ENCODE data around the gene PRDM12. TPM values are rescaled to one million over a fixed set of nuclear protein-coding genes. Genes with fewer than 3 reads are reported as not detected.

PRDM12 gene
- total RNA-seq, 2 experiments from 2014 or later: 0.14 to 0.15 TPM

GRCh38 chr9:130663977-130664250 lies 480 bp upstream of the PRDM12 start:
- peaks cover 7% of the 10 kb centered on the region for H3K4me1 Mint-ChIP-seq
- H3K9me3 Mint-ChIP-seq (ENCODE audit: low read depth): no peaks in the 10 kb centered on the region
- CTCF ChIA-PET: no interaction called here
- peaks cover 2% of the 10 kb centered on the region for H3K36me3 Mint-ChIP-seq
- peaks cover 79% of the 10 kb centered on the region for H3K27me3 Mint-ChIP-seq
- DNase-seq: no peak
- H3K4me3 Mint-ChIP-seq: no peak overlapping the region
- ATAC-seq: no peak
- no peak overlapping the region for H3K27ac Mint-ChIP-seq

GRCh38 chr9:130665029-130665430 lies 636 bp downstream of the PRDM12 start:
- H3K4me1 Mint-ChIP-seq: peaks cover 7% of the 10 kb centered on the region
- peaks cover 73% of the 10 kb centered on the region for H3K27me3 Mint-ChIP-seq
- peak overlapping the region; percentile 64 for H3K27ac Mint-ChIP-seq
- H3K9me3 Mint-ChIP-seq (ENCODE audit: low read depth): no peaks in the 10 kb centered on the region
- peaks cover 2% of the 10 kb centered on the region for H3K36me3 Mint-ChIP-seq
- no peak overlapping the region for H3K4me3 Mint-ChIP-seq
- ATAC-seq: no peak
- no peak for DNase-seq
- CTCF ChIA-PET: interaction anchor here (1.4 kb wide), 1 partner anchor 17 kb away, joined by 4 read pairs; no protein-coding TSS in a partner anchor

DNA sequence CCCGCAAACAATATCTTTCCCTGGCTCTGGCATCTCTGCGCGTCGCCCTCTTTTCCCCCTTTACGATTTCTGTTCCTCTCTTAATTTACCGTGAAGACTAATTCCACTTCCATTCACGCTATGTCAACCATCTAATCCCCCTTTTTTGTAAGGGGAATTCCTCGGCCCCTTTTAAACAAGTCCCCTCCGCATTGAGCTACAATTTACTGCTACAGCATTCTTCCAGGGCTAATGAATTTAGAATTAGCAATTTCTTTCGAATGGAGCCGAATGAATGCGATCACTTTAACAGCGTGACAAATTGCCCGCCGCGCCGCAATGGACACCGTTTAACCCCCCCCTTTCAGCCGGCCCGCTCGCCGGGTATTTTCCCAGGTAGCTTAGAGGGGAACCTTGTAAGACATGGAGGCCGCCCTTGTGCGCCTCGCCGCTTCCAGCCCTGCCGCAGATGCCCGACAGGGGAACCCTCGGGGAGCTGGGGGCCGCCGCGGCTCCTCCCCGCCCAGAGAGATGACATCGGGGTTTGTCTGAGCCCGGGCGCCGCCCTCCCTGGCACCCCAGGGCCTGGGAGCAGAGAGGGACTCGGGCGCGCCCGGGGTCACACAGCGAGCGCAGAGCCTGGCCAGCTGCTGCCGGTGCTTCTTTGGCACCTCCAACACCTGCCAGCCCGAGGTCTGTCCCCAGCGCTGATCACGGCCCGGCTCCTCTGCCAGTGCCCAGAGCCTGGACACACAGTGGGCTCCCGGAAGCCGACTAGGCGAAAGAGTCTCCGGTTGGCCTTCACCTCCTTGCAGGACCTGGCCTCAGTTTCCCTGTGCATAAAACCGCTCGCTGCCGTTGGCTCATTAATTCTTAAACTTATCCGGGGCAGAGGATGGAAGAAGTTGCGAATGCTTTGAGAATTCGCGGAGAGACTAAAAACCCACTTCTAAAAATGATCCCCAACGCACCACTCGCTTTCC lies 1.3 kb downstream of the PRDM12 start:
- H3K4me3 Mint-ChIP-seq: no peak overlapping the region
- H3K27me3 Mint-ChIP-seq: peaks cover 75% of the 10 kb centered on the region
- peak overlapping the region; percentile 64 for H3K27ac Mint-ChIP-seq
- no peak for DNase-seq
- H3K36me3 Mint-ChIP-seq: peaks cover 2% of the 10 kb centered on the region
- no peak for ATAC-seq
- H3K9me3 Mint-ChIP-seq (ENCODE audit: low read depth): no peaks in the 10 kb centered on the region
- CTCF ChIA-PET: interaction anchor here (1.4 kb wide), 1 partner anchor 17 kb away, joined by 4 read pairs; no protein-coding TSS in a partner anchor
- H3K4me1 Mint-ChIP-seq: peaks cover 7% of the 10 kb centered on the region

DNA sequence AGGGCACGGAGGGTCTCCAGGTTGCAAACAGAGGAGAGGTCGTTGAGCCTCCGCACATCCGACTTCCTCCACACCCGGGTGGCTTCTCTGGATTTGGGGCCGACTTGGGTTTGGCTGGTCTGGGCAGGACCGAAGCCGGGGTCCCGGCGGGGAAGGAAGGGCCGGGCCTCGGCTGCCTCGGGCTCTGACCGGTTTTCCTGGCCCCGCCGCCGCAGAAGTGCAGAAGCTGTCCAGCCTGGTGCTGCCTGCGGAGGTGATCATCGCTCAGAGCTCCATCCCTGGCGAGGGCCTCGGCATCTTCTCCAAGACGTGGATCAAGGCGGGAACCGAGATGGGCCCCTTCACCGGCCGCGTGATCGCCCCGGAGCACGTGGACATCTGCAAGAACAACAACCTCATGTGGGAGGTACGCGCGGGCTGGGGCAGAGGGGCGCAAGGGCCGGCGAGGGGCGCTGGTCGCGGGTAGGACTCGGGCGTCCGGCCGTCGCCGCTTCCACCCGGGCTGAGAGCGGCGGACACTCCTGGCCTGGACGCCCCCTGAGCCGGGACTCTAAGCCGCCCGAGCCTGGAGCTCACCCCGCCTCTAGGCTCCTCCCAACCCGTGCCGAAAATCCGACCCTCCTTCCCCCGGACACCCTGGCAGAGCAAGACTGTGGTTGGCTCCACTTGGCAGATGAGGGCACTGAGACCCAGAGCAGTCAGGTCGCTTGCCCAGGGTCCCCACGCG lies 2.2 kb downstream of the PRDM12 start:
- H3K27me3 Mint-ChIP-seq: peaks cover 74% of the 10 kb centered on the region
- CTCF ChIA-PET: interaction anchor here (1.2 kb wide), 1 partner anchor 17 kb away, joined by 3 read pairs; no protein-coding TSS in a partner anchor
- DNase-seq (no peak), ATAC-seq (no peak)
- H3K36me3 Mint-ChIP-seq: peaks cover 2% of the 10 kb centered on the region
- H3K27ac Mint-ChIP-seq: no peak overlapping the region
- peaks cover 7% of the 10 kb centered on the region for H3K4me1 Mint-ChIP-seq
- H3K4me3 Mint-ChIP-seq: no peak overlapping the region
- no peaks in the 10 kb centered on the region for H3K9me3 Mint-ChIP-seq (ENCODE audit: low read depth)

GRCh38 chr9:130667120-130667435 lies 2.7 kb downstream of the PRDM12 start:
- Mint-ChIP-seq H3K27me3 (peaks cover 69% of the 10 kb centered on the region), H3K27ac (no peak overlapping the region), H3K9me3 (ENCODE audit: low read depth) (no peaks in the 10 kb centered on the region), H3K4me1 (peaks cover 7% of the 10 kb centered on the region), H3K36me3 (peaks cover 2% of the 10 kb centered on the region), H3K4me3 (no peak overlapping the region)
- DNase-seq (no peak), ATAC-seq (no peak)
- CTCF ChIA-PET: interaction anchor here (1.2 kb wide), 1 partner anchor 17 kb away, joined by 3 read pairs; no protein-coding TSS in a partner anchor

- Mint-ChIP-seq H3K36me3 (peaks cover 2% of the 10 kb centered on the region), H3K4me3 (no peak overlapping the region), H3K27ac (no peak overlapping the region), H3K9me3 (ENCODE audit: low read depth) (no peaks in the 10 kb centered on the region), H3K4me1 (peaks cover 3% of the 10 kb centered on the region), H3K27me3 (peaks cover 62% of the 10 kb centered on the region)
- CTCF ChIA-PET: interaction anchor here (0.7 to 1.9 kb wide), 3 partner anchors 13 to 16 kb away, joined by 3 to 4 read pairs (median 4); no protein-coding TSS in a partner anchor
- ATAC-seq: no peak
- DNase-seq: no peak
Measured at GRCh38 chr9:130668196-130668595, 3.8 kb downstream of the PRDM12 start.

DNA sequence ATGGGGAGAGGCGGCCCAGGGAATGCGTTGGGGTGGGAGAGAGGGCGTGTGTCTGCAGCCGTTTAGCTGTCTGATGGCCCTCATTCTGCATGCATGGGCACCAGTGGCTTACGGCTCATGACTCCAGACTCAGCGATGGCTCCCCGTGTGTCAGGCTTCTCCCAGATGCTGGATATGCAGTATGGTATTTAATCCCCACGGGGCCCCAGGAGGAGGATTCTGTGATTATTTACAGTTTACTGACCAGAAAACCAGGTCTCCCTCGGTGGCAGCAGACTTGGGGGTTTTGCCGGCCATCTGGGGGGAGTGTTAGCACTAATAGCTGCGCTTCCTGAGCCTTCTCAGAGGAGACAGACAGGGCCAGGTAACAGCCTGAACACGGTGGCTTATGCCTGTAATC lies 4.3 kb downstream of the PRDM12 start:
- Mint-ChIP-seq H3K9me3 (ENCODE audit: low read depth) (no peaks in the 10 kb centered on the region), H3K27ac (no peak overlapping the region), H3K27me3 (peaks cover 58% of the 10 kb centered on the region), H3K36me3 (peaks cover 2% of the 10 kb centered on the region), H3K4me3 (no peak overlapping the region), H3K4me1 (peaks cover 3% of the 10 kb centered on the region)
- ATAC-seq (no peak), DNase-seq (no peak)
- CTCF ChIA-PET: interaction anchor here (0.7 to 1.9 kb wide), 2 partner anchors 13 kb away, joined by 4 read pairs; no protein-coding TSS in a partner anchor

- peaks cover 2% of the 10 kb centered on the region for H3K36me3 Mint-ChIP-seq
- no peaks in the 10 kb centered on the region for H3K9me3 Mint-ChIP-seq (ENCODE audit: low read depth)
- CTCF ChIA-PET: no interaction called here
- ATAC-seq (no peak), DNase-seq (no peak)
- peaks cover 47% of the 10 kb centered on the region for H3K27me3 Mint-ChIP-seq
- H3K4me3 Mint-ChIP-seq: no peak overlapping the region
- peaks cover 3% of the 10 kb centered on the region for H3K4me1 Mint-ChIP-seq
- H3K27ac Mint-ChIP-seq: no peak overlapping the region
Measured at GRCh38 chr9:130669965-130670364, 5.6 kb downstream of the PRDM12 start.

GRCh38 chr9:130670644-130671043 lies 6.2 kb downstream of the PRDM12 start:
- H3K36me3 Mint-ChIP-seq: no peaks in the 10 kb centered on the region
- DNase-seq (no peak), ATAC-seq (no peak)
- H3K4me1 Mint-ChIP-seq: no peaks in the 10 kb centered on the region
- H3K4me3 Mint-ChIP-seq: no peak overlapping the region
- CTCF ChIA-PET: interaction anchor here (0.8 kb wide), 1 partner anchor 12 kb away, joined by 4 read pairs; no protein-coding TSS in a partner anchor
- no peaks in the 10 kb centered on the region for H3K9me3 Mint-ChIP-seq (ENCODE audit: low read depth)
- H3K27me3 Mint-ChIP-seq: peaks cover 40% of the 10 kb centered on the region
- no peak overlapping the region for H3K27ac Mint-ChIP-seq

- Mint-ChIP-seq H3K9me3 (ENCODE audit: low read depth) (no peaks in the 10 kb centered on the region), H3K27ac (no peak overlapping the region), H3K27me3 (peaks cover 24% of the 10 kb centered on the region), H3K4me1 (no peaks in the 10 kb centered on the region), H3K36me3 (no peaks in the 10 kb centered on the region), H3K4me3 (no peak overlapping the region)
- no peak for DNase-seq
- CTCF ChIA-PET: no interaction called here
- ATAC-seq: no peak
Measured at GRCh38 chr9:130672466-130672865, 8.1 kb downstream of the PRDM12 start.

DNA sequence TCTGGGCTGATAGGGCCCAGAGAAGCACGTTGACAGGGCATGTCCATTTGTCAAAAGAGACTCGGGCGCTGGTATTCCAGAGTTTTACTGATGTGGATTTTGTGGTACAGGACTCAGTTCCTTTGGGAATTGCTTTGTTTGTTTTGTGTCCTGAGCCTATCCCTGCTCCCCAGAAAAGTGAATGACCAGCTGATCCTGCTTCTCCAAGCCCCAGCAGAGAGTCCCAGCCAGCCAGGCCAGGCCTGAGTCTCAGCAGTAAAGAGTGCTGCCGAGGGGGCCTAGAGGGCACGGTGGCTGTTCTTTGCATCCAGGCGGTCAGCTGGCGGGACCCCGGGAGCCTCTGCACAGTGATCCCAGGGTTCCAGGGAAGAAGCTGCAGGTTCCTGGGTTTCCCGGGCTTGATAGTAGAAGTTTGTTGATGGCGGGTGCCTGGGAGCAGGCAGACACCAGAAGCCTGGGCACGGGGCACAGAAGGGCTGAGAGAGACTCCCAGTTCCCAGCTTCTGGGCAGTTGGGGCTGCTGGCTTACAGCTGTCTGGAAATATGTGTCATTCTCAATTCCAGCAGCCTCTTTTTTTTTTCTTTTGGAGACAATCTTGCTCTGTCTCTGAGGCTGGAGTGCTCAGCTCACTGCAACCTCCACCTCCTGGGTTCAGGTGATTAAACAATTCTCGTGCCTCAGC lies 8.7 kb downstream of the PRDM12 start:
- no peak for ATAC-seq
- H3K36me3 Mint-ChIP-seq: no peaks in the 10 kb centered on the region
- no peaks in the 10 kb centered on the region for H3K4me1 Mint-ChIP-seq
- CTCF ChIA-PET: no interaction called here
- no peak overlapping the region for H3K27ac Mint-ChIP-seq
- no peak for DNase-seq
- H3K27me3 Mint-ChIP-seq: peaks cover 18% of the 10 kb centered on the region
- no peaks in the 10 kb centered on the region for H3K9me3 Mint-ChIP-seq (ENCODE audit: low read depth)
- H3K4me3 Mint-ChIP-seq: no peak overlapping the region

- H3K27ac Mint-ChIP-seq: no peak overlapping the region
- CTCF ChIA-PET: no interaction called here
- DNase-seq (no peak), ATAC-seq (no peak)
- H3K4me1 Mint-ChIP-seq: no peaks in the 10 kb centered on the region
- no peak overlapping the region for H3K4me3 Mint-ChIP-seq
- H3K27me3 Mint-ChIP-seq: peaks cover 25% of the 10 kb centered on the region
- H3K9me3 Mint-ChIP-seq (ENCODE audit: low read depth): no peaks in the 10 kb centered on the region
- H3K36me3 Mint-ChIP-seq: no peaks in the 10 kb centered on the region
Measured at GRCh38 chr9:130675396-130675795, 11.0 kb downstream of the PRDM12 start.

DNA sequence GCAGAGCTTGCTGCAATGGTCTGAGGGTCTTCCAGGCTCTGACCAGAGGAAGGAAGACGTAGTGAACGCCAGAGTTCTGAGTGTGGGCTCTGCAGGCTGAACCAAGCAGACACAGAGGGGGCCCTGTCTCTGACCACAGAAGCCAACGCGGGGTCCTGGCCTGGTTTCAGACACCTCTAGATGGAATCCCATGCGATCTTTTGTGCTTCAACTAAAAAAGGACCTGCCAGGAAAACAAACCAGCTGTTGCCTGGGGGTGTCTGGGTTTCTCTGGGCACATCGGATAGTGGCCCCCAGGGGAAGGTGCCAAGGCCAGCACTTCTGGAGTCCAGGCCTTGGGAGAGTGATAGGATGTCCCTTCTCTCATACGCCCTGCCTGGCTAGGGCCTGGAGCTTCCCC lies 12.9 kb downstream of the PRDM12 start:
- H3K9me3 Mint-ChIP-seq (ENCODE audit: low read depth): no peaks in the 10 kb centered on the region
- CTCF ChIA-PET: interaction anchor here (0.7 kb wide), 1 partner anchor 703 kb away, joined by 3 read pairs; no protein-coding TSS in a partner anchor
- no peak for DNase-seq
- no peak overlapping the region for H3K27ac Mint-ChIP-seq
- peaks cover 3% of the 10 kb centered on the region for H3K4me1 Mint-ChIP-seq
- peaks cover 24% of the 10 kb centered on the region for H3K27me3 Mint-ChIP-seq
- no peaks in the 10 kb centered on the region for H3K36me3 Mint-ChIP-seq
- ATAC-seq: no peak
- no peak overlapping the region for H3K4me3 Mint-ChIP-seq

Data from activated CD8-positive, alpha-beta memory T cell treated with anti-CD3 and anti-CD28 coated beads, Interleukin-2, amount 10 ng/mL, durations not matched to agents 7 days and 5 days (primary cell).